HepG2 (cell line): ENCODE results near the gene HSDL1.

Experiments
- ATF2 ChIP-seq: sonication (generic); formaldehyde crosslinking; IDR thresholded peaks from 2 replicates; pipeline ENCODE4 v1.4.0; 2020; ENCODE audit warnings: missing genetic modification reagents
- CHD2 ChIP-seq: IDR thresholded peaks from 2 replicates; pipeline ENCODE4 v1.6.1; 2011; ENCODE audit warnings: low read depth, low read length, improper control_type of control experiment
- CTCF ChIP-seq: sonication (generic); formaldehyde crosslinking; IDR thresholded peaks from 2 replicates; pipeline ENCODE4 v1.5.0; 2020; ENCODE audit warnings: mild to moderate bottlenecking, missing genetic modification reagents, moderate library complexity
- FOXC1 ChIP-seq: sonication (generic); formaldehyde crosslinking; IDR thresholded peaks from 2 replicates; pipeline ENCODE4 v1.8.0; 2022; ENCODE audit warnings: mild to moderate bottlenecking, missing genetic modification reagents, borderline replicate concordance
- MYC ChIP-seq: sonication (generic); formaldehyde crosslinking; IDR thresholded peaks from 2 replicates; pipeline ENCODE4 v1.9.0; 2021; ENCODE audit warnings: missing genetic modification reagents, borderline replicate concordance
- SAFB2 ChIP-seq: sonication (generic); formaldehyde crosslinking; IDR thresholded peaks from 2 replicates; pipeline ENCODE4 v1.5.1; 2020; ENCODE audit warnings: missing genetic modification reagents, low read depth, mild to moderate bottlenecking, borderline replicate concordance
- ZBTB42 ChIP-seq: sonication (generic); formaldehyde crosslinking; IDR thresholded peaks from 2 replicates; pipeline ENCODE4 v1.5.0; 2020; ENCODE audit warnings: mild to moderate bottlenecking, missing genetic modification reagents

GRCh38 chr16:84176192-84177053 is 31.4 kb upstream of the HSDL1 start:
- TF ChIP-seq MYC (CRISPR knock-in tag): no peak
- TF ChIP-seq SAFB2 (CRISPR knock-in tag): no peak; the same call in 1 of the 2 replicates
- no peak for TF ChIP-seq CHD2
- TF ChIP-seq ATF2 (CRISPR knock-in tag): no peak
- TF ChIP-seq FOXC1 (CRISPR knock-in tag): no peak
- TF ChIP-seq ZBTB42 (CRISPR knock-in tag): no peak
- no peak for TF ChIP-seq CTCF (CRISPR knock-in tag)
